SK-N-MC (cell line): Measurements from ENCODE around the gene CDK7.

ENCODE experiments used
- EZH2 ChIP-seq: fragments of 200-600 bp; sonication (generic); IDR thresholded peaks from one replicate; pipeline ENCODE4 v1.6.1; 2017; ENCODE audit warnings: antibody characterized with exemption
- POLR2AphosphoS5 ChIP-seq: IDR thresholded peaks from 2 replicates; pipeline ENCODE4 v1.6.1; 2012; ENCODE audit warnings: mild to moderate bottlenecking, low read depth, low read length, borderline replicate concordance

DNA sequence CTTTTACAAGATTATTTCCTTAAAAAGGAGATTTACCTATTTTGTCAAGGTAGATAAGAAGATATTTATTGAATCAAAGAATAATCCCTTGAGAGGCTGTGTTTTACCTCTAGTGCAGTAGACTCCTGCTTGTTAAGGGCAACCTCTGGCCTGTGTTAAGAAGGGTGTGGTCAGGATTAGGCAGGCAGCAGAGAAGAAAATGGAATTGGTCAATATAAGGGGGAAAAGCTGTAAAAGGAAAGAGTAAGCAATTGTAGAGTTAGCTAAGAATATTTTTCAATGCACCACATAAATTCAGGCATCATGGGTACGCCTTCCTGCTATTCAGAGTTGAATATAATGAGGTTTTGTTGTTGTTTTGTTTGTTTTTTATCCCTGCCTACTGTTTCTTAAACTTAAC lies 91.7 kb downstream of the CDK7 start:
- no peak for TF ChIP-seq EZH2
- no peak for TF ChIP-seq POLR2AphosphoS5
